Effector memory CD4-positive, alpha-beta T cell (primary cell): Measurements from ENCODE around the gene CEP19.

Source experiments
- DNase-seq, 3 donors: peaks; one replicate each; pipeline ENCODE4 v3.0.0-alpha.2; 2020
- H3K27ac ChIP-seq: 2 replicates; pipeline ENCODE4 v1.7.0; 2013; ENCODE audit warnings: mild to moderate bottlenecking, low read length, moderate library complexity; ENCODE audit not compliant: insufficient read depth, poor library complexity, severe bottlenecking
- H3K27me3 ChIP-seq: replicated peaks from 2 replicates; pipeline ENCODE4 v1.7.0; 2013; ENCODE audit warnings: mild to moderate bottlenecking, low read length; ENCODE audit not compliant: insufficient read depth, control insufficient read depth, poor library complexity, severe bottlenecking
- H3K36me3 ChIP-seq: 2 replicates; pipeline ENCODE4 v1.7.0; 2013; ENCODE audit warnings: mild to moderate bottlenecking, low read length, moderate library complexity; ENCODE audit not compliant: control insufficient read depth, insufficient read depth
- H3K4me1 ChIP-seq: 2 replicates; pipeline ENCODE4 v1.7.0; 2013; ENCODE audit warnings: low read length, mild to moderate bottlenecking; ENCODE audit not compliant: control insufficient read depth, insufficient read depth, poor library complexity, severe bottlenecking
- H3K4me3 ChIP-seq: 2 replicates; pipeline ENCODE4 v1.7.0; 2013; ENCODE audit warnings: low read length, low read depth, mild to moderate bottlenecking; ENCODE audit not compliant: insufficient read depth, poor library complexity, severe bottlenecking
- H3K9me3 ChIP-seq: 2 replicates; pipeline ENCODE4 v1.7.0; 2013; ENCODE audit warnings: mild to moderate bottlenecking, low read length, moderate library complexity; ENCODE audit not compliant: control insufficient read depth

The CEP19 gene

GRCh38 chr3:196712514-196713413, 714 bp upstream of the CEP19 start:
- no peaks in the 10 kb centered on the region for H3K9me3 ChIP-seq
- no peaks in the 10 kb centered on the region for H3K36me3 ChIP-seq
- peaks cover 12% of the 10 kb centered on the region for H3K4me1 ChIP-seq
- H3K27ac ChIP-seq = peak overlapping the region; percentile 98
- peak overlapping the region; percentile 48 for H3K4me3 ChIP-seq
- no peaks in the 10 kb centered on the region for H3K27me3 ChIP-seq
- peak in 2 of 3 donors; percentile 61 to 70 for DNase-seq

GRCh38 chr3:196708467-196708866, 3.6 kb downstream of the CEP19 start:
- H3K36me3 ChIP-seq = no peaks in the 10 kb centered on the region
- no peak overlapping the region for H3K4me3 ChIP-seq
- no peak for DNase-seq
- H3K4me1 ChIP-seq = peaks cover 12% of the 10 kb centered on the region
- no peak overlapping the region for H3K27ac ChIP-seq
- no peaks in the 10 kb centered on the region for H3K27me3 ChIP-seq
- no peaks in the 10 kb centered on the region for H3K9me3 ChIP-seq

GRCh38 chr3:196707566-196707965, 4.5 kb downstream of the CEP19 start:
- no peak for DNase-seq
- H3K9me3 ChIP-seq = no peaks in the 10 kb centered on the region
- peaks cover 8% of the 10 kb centered on the region for H3K4me1 ChIP-seq
- H3K27ac ChIP-seq = no peak overlapping the region
- no peaks in the 10 kb centered on the region for H3K36me3 ChIP-seq
- H3K27me3 ChIP-seq = no peaks in the 10 kb centered on the region
- no peak overlapping the region for H3K4me3 ChIP-seq

GRCh38 chr3:196706731-196707130, 5.3 kb downstream of the CEP19 start:
- Histone ChIP-seq H3K27ac (no peak overlapping the region), H3K4me3 (no peak overlapping the region), H3K27me3 (no peaks in the 10 kb centered on the region), H3K9me3 (no peaks in the 10 kb centered on the region), H3K4me1 (peaks cover 8% of the 10 kb centered on the region), H3K36me3 (no peaks in the 10 kb centered on the region)
- no peak for DNase-seq

- Histone ChIP-seq H3K36me3 (no peaks in the 10 kb centered on the region), H3K27me3 (no peaks in the 10 kb centered on the region), H3K4me1 (peaks cover 5% of the 10 kb centered on the region), H3K27ac (no peak overlapping the region), H3K4me3 (no peak overlapping the region), H3K9me3 (no peaks in the 10 kb centered on the region)
- DNase-seq = no peak
Observed at GRCh38 chr3:196706327-196706726, 5.7 kb downstream of the CEP19 start.

- H3K4me3 ChIP-seq = no peak overlapping the region
- H3K36me3 ChIP-seq = no peaks in the 10 kb centered on the region
- H3K9me3 ChIP-seq = no peaks in the 10 kb centered on the region
- H3K27me3 ChIP-seq = no peaks in the 10 kb centered on the region
- H3K27ac ChIP-seq = no peak overlapping the region
- H3K4me1 ChIP-seq = no peaks in the 10 kb centered on the region
- no peak for DNase-seq
Observed at GRCh38 chr3:196700801-196701200, 11.2 kb downstream of the CEP19 start.

- Histone ChIP-seq H3K4me3 (no peak overlapping the region), H3K9me3 (no peaks in the 10 kb centered on the region), H3K36me3 (no peaks in the 10 kb centered on the region), H3K4me1 (peaks cover 6% of the 10 kb centered on the region), H3K27me3 (no peaks in the 10 kb centered on the region), H3K27ac (no peak overlapping the region)
- DNase-seq = no peak
Observed at GRCh38 chr3:196699749-196700148, 12.3 kb downstream of the CEP19 start.

- H3K9me3 ChIP-seq = no peaks in the 10 kb centered on the region
- no peaks in the 10 kb centered on the region for H3K27me3 ChIP-seq
- H3K27ac ChIP-seq = no peak overlapping the region
- H3K4me3 ChIP-seq = no peak overlapping the region
- peaks cover 10% of the 10 kb centered on the region for H3K4me1 ChIP-seq
- no peaks in the 10 kb centered on the region for H3K36me3 ChIP-seq
- DNase-seq = no peak
Observed at GRCh38 chr3:196697270-196697669, 14.8 kb downstream of the CEP19 start.

- no peak overlapping the region for H3K4me3 ChIP-seq
- DNase-seq = no peak
- no peak overlapping the region for H3K27ac ChIP-seq
- no peaks in the 10 kb centered on the region for H3K36me3 ChIP-seq
- no peaks in the 10 kb centered on the region for H3K9me3 ChIP-seq
- H3K27me3 ChIP-seq = no peaks in the 10 kb centered on the region
- peaks cover 10% of the 10 kb centered on the region for H3K4me1 ChIP-seq
Observed at GRCh38 chr3:196695849-196696226, 16.2 kb downstream of the CEP19 start.

GRCh38 chr3:196694941-196695848, 16.9 kb downstream of the CEP19 start:
- Histone ChIP-seq H3K27me3 (no peaks in the 10 kb centered on the region), H3K4me3 (no peak overlapping the region), H3K36me3 (no peaks in the 10 kb centered on the region), H3K27ac (no peak overlapping the region), H3K9me3 (no peaks in the 10 kb centered on the region), H3K4me1 (peaks cover 10% of the 10 kb centered on the region)
- DNase-seq = no peak
